ENCODE results near the gene CLN5. TPM values are rescaled to one million over a fixed set of nuclear protein-coding genes. Genes with fewer than 3 reads are reported as not detected.

The CLN5 gene
- total and polyA plus RNA-seq, 2 donors = 24.7 to 43.7 TPM

GRCh38 chr13:77016251-77016812 lies 24.5 kb downstream of the CLN5 start:
- H3K36me3 ChIP-seq (ENCODE audit: insufficient read depth) = peaks cover 5% of the 10 kb centered on the region
- no peak overlapping the region for H3K27ac ChIP-seq (ENCODE audit: low read depth)
- no peak for DNase-seq (ENCODE audit: extremely low spot score)
- H3K4me3 ChIP-seq (ENCODE audit: low read depth, low read length) = no peak overlapping the region
- no peaks in the 10 kb centered on the region for H3K4me1 ChIP-seq (ENCODE audit: insufficient read depth)
- 77% methylated on average over 3 of the region's 3 CpGs for WGBS

GRCh38 chr13:77016888-77017623 lies 25.2 kb downstream of the CLN5 start:
- peaks cover 6% of the 10 kb centered on the region for H3K36me3 ChIP-seq (ENCODE audit: insufficient read depth)
- H3K4me1 ChIP-seq (ENCODE audit: insufficient read depth) = no peaks in the 10 kb centered on the region
- H3K4me3 ChIP-seq (ENCODE audit: low read depth, low read length) = no peak overlapping the region

GRCh38 chr13:77019756-77020155 lies 27.9 kb downstream of the CLN5 start:
- Histone ChIP-seq H3K4me1 (ENCODE audit: insufficient read depth) (no peaks in the 10 kb centered on the region), H3K36me3 (ENCODE audit: insufficient read depth) (peaks cover 6% of the 10 kb centered on the region), H3K27ac (ENCODE audit: low read depth) (no peak overlapping the region), H3K4me3 (ENCODE audit: low read depth, low read length) (no peak overlapping the region)
- DNase-seq (ENCODE audit: extremely low spot score) = no peak

More at GRCh38 chr13:77016888-77017623, 25.2 kb downstream of the CLN5 start:
- WGBS = 90% methylated on average over 6 of the region's 6 CpGs
- DNase-seq (ENCODE audit: extremely low spot score) = no peak
- no peak overlapping the region for H3K27ac ChIP-seq (ENCODE audit: low read depth)

- H3K4me1 ChIP-seq (ENCODE audit: insufficient read depth) = no peaks in the 10 kb centered on the region
- H3K27ac ChIP-seq (ENCODE audit: low read depth) = no peak overlapping the region
- H3K36me3 ChIP-seq (ENCODE audit: insufficient read depth) = peaks cover 3% of the 10 kb centered on the region
- WGBS = 40% methylated on average over 3 of the region's 3 CpGs
- no peak for DNase-seq (ENCODE audit: extremely low spot score)
- H3K4me3 ChIP-seq (ENCODE audit: low read depth, low read length) = no peak overlapping the region
Observed at GRCh38 chr13:77022341-77022740, 30.5 kb downstream of the CLN5 start.

GRCh38 chr13:77026255-77026860 lies 34.5 kb downstream of the CLN5 start:
- peak overlapping the region; percentile 99 for H3K4me3 ChIP-seq (ENCODE audit: low read depth, low read length)
- WGBS = under 1% methylated on average over 62 of the region's 62 CpGs
- H3K27ac ChIP-seq (ENCODE audit: low read depth) = peak overlapping the region; percentile 100
- no peak for DNase-seq (ENCODE audit: extremely low spot score)
- no peaks in the 10 kb centered on the region for H3K4me1 ChIP-seq (ENCODE audit: insufficient read depth)
- H3K36me3 ChIP-seq (ENCODE audit: insufficient read depth) = peaks cover 2% of the 10 kb centered on the region

GRCh38 chr13:77026861-77027621 lies 35.2 kb downstream of the CLN5 start, which contains the start of gene FBXL3:
Gene FBXL3, minus strand, starts transcription at chr13:77027159. Its CDS starts 5,299 bp downstream, at chr13:77021860.
- no peaks in the 10 kb centered on the region for H3K4me1 ChIP-seq (ENCODE audit: insufficient read depth)
- H3K4me3 ChIP-seq (ENCODE audit: low read depth, low read length) = peak within 1 kb of the TSS; percentile 99
- peak within 1 kb of the TSS; percentile 100 for H3K27ac ChIP-seq (ENCODE audit: low read depth)
- peak; percentile 61 for DNase-seq (ENCODE audit: extremely low spot score)
- under 1% methylated on average over 74 of the region's 74 CpGs for WGBS
- H3K36me3 ChIP-seq (ENCODE audit: insufficient read depth) = no peaks in the 10 kb centered on the region

- no peak overlapping the region for H3K4me3 ChIP-seq (ENCODE audit: low read depth, low read length)
- WGBS = 71% methylated on average over 5 of the region's 5 CpGs
- DNase-seq (ENCODE audit: extremely low spot score) = no peak
Observed at GRCh38 chr13:77028202-77028601, 36.3 kb downstream of the CLN5 start.

GRCh38 chr13:77029436-77029835 lies 37.6 kb downstream of the CLN5 start:
- Histone ChIP-seq H3K36me3 (ENCODE audit: insufficient read depth) (no peaks in the 10 kb centered on the region), H3K4me3 (ENCODE audit: low read depth, low read length) (no peak overlapping the region), H3K27ac (ENCODE audit: low read depth) (no peak overlapping the region), H3K4me1 (ENCODE audit: insufficient read depth) (no peaks in the 10 kb centered on the region)
- no peak for DNase-seq (ENCODE audit: extremely low spot score)
- 85% methylated on average over 1 of the region's 1 CpG for WGBS

More at GRCh38 chr13:77028202-77028601, 36.3 kb downstream of the CLN5 start:
- Histone ChIP-seq H3K36me3 (ENCODE audit: insufficient read depth) (no peaks in the 10 kb centered on the region), H3K27ac (ENCODE audit: low read depth) (no peak overlapping the region), H3K4me1 (ENCODE audit: insufficient read depth) (no peaks in the 10 kb centered on the region)

GRCh38 chr13:77031656-77032243 lies 39.9 kb downstream of the CLN5 start:
- Histone ChIP-seq H3K36me3 (ENCODE audit: insufficient read depth) (no peaks in the 10 kb centered on the region), H3K27ac (ENCODE audit: low read depth) (no peak overlapping the region), H3K4me3 (ENCODE audit: low read depth, low read length) (no peak overlapping the region), H3K4me1 (ENCODE audit: insufficient read depth) (no peaks in the 10 kb centered on the region)
- DNase-seq (ENCODE audit: extremely low spot score) = no peak
- 96% methylated on average over 6 of the region's 6 CpGs for WGBS

- DNase-seq (ENCODE audit: extremely low spot score) = no peak
- no peak overlapping the region for H3K27ac ChIP-seq (ENCODE audit: low read depth)
- WGBS = 96% methylated on average over 4 of the region's 4 CpGs
- H3K36me3 ChIP-seq (ENCODE audit: insufficient read depth) = no peaks in the 10 kb centered on the region
- H3K4me1 ChIP-seq (ENCODE audit: insufficient read depth) = no peaks in the 10 kb centered on the region
- no peak overlapping the region for H3K4me3 ChIP-seq (ENCODE audit: low read depth, low read length)
Observed at GRCh38 chr13:77033717-77034302, 41.9 kb downstream of the CLN5 start.

- Histone ChIP-seq H3K36me3 (ENCODE audit: insufficient read depth) (no peaks in the 10 kb centered on the region), H3K27ac (ENCODE audit: low read depth) (no peak overlapping the region), H3K4me1 (ENCODE audit: insufficient read depth) (no peaks in the 10 kb centered on the region), H3K4me3 (ENCODE audit: low read depth, low read length) (no peak overlapping the region)
- 94% methylated on average over 5 of the region's 5 CpGs for WGBS
- no peak for DNase-seq (ENCODE audit: extremely low spot score)
Observed at GRCh38 chr13:77034881-77035280, 43.0 kb downstream of the CLN5 start.

- WGBS = 89% methylated on average over 1 of the region's 1 CpG
Observed at GRCh38 chr13:77036279-77036678, 44.4 kb downstream of the CLN5 start.

GRCh38 chr13:77038907-77039480 lies 47.1 kb downstream of the CLN5 start:
- no peak for DNase-seq (ENCODE audit: extremely low spot score)
- no peak overlapping the region for H3K4me3 ChIP-seq (ENCODE audit: low read depth, low read length)
- no peak overlapping the region for H3K27ac ChIP-seq (ENCODE audit: low read depth)
- no peaks in the 10 kb centered on the region for H3K36me3 ChIP-seq (ENCODE audit: insufficient read depth)
- no peaks in the 10 kb centered on the region for H3K4me1 ChIP-seq (ENCODE audit: insufficient read depth)
- WGBS = 54% methylated on average over 5 of the region's 5 CpGs

More at GRCh38 chr13:77036279-77036678, 44.4 kb downstream of the CLN5 start:
- no peak for DNase-seq (ENCODE audit: extremely low spot score)
- no peaks in the 10 kb centered on the region for H3K36me3 ChIP-seq (ENCODE audit: insufficient read depth)
- no peak overlapping the region for H3K4me3 ChIP-seq (ENCODE audit: low read depth, low read length)
- no peaks in the 10 kb centered on the region for H3K4me1 ChIP-seq (ENCODE audit: insufficient read depth)
- H3K27ac ChIP-seq (ENCODE audit: low read depth) = no peak overlapping the region
